OCI-LY7 (cell line): ENCODE data around the gene HEATR3. TPM values are rescaled to one million over a fixed set of nuclear protein-coding genes. Genes with fewer than 3 reads are reported as not detected.

Source experiments
- BruUV-seq: library from RNA; stranded (reverse); fragments of 400-500 nt; replicated peaks from 2 replicates; lab custom pipeline; 2021; lab: Mats Ljungman, UMichigan
- CTCF ChIA-PET: fragments of 300-600 bp; sonication (Branson Sonifier 250); formaldehyde crosslinking; loops from one replicate; lab custom pipeline; 2022; ENCODE audit warnings: antibody characterized with exemption; ENCODE audit not compliant: unreplicated experiment; lab: Charles Lee
- POLR2A ChIA-PET: fragments of 300-600 bp; sonication (Branson Sonifier 250); formaldehyde crosslinking; loops from one replicate; lab custom pipeline; 2022; ENCODE audit warnings: antibody characterized with exemption; lab: Charles Lee
- DNase-seq: peaks from one replicate; pipeline ENCODE4 v3.0.0-alpha.2; 2015; ENCODE audit warnings: low spot score
- H2AFZ ChIP-seq: fragments of 200-600 bp; sonication (generic), shearing (Covaris generic); 2 replicates; pipeline ENCODE4 v1.6.1; 2014; ENCODE audit warnings: mild to moderate bottlenecking, antibody characterized with exemption, low read length, moderate library complexity
- H3K27ac ChIP-seq: fragments of 200-600 bp; sonication (generic); 2 replicates; pipeline ENCODE4 v1.5.1; 2014; ENCODE audit warnings: mixed run types, low read depth, mild to moderate bottlenecking, moderate library complexity, low read length, inconsistent platforms; ENCODE audit not compliant: poor library complexity, severe bottlenecking
- H3K36me3 ChIP-seq: fragments of 200-600 bp; sonication (generic); 2 replicates; pipeline ENCODE4 v1.6.1; 2014; ENCODE audit warnings: mild to moderate bottlenecking, antibody characterized with exemption, low read length, moderate library complexity, mixed read lengths; ENCODE audit not compliant: insufficient read depth
- H3K4me1 ChIP-seq: fragments of 200-600 bp; sonication (generic); 2 replicates; pipeline ENCODE4 v1.5.1; 2014; ENCODE audit warnings: mild to moderate bottlenecking, low read length; ENCODE audit not compliant: insufficient read depth, poor library complexity, severe bottlenecking
- H3K4me2 ChIP-seq: fragments of 200-600 bp; sonication (generic); 2 replicates; pipeline ENCODE4 v1.6.1; 2014; ENCODE audit warnings: mild to moderate bottlenecking, low read length
- H3K4me3 ChIP-seq: fragments of 200-600 bp; sonication (generic); 2 replicates; pipeline ENCODE4 v1.5.1; 2014; ENCODE audit warnings: mild to moderate bottlenecking, low read depth, low read length; ENCODE audit not compliant: poor library complexity, severe bottlenecking
- H3K79me2 ChIP-seq: fragments of 200-600 bp; sonication (generic); 2 replicates; pipeline ENCODE4 v1.6.1; 2016; ENCODE audit warnings: low read depth, mild to moderate bottlenecking, low read length, moderate library complexity, mixed read lengths; ENCODE audit not compliant: insufficient read depth
- H3K9me2 ChIP-seq: fragments of 200-600 bp; sonication (generic); 2 replicates; pipeline ENCODE4 v1.6.1; 2016; ENCODE audit warnings: mild to moderate bottlenecking, low read length, mixed read lengths; ENCODE audit not compliant: insufficient read depth
- H3K9me3 ChIP-seq: fragments of 200-600 bp; sonication (generic); 2 replicates; pipeline ENCODE4 v1.6.1; 2014; ENCODE audit warnings: mild to moderate bottlenecking, mixed run types, low read length, mixed read lengths
- H4K20me1 ChIP-seq: fragments of 200-600 bp; sonication (generic); 2 replicates; pipeline ENCODE4 v1.6.1; 2014; ENCODE audit warnings: mild to moderate bottlenecking, antibody characterized with exemption, low read length, moderate library complexity, mixed read lengths; ENCODE audit not compliant: insufficient read depth
- EZH2phosphoT487 ChIP-seq: fragments of 200-600 bp; sonication (generic); IDR thresholded peaks from 2 replicates; pipeline ENCODE4 v1.6.1; 2018; ENCODE audit warnings: low read depth, borderline replicate concordance, mild to moderate bottlenecking, mixed run types, antibody characterized with exemption, low read length, moderate library complexity, mixed read lengths
- intact Hi-C: fragments of 100-400 bp; cut with micrococcal nuclease; formaldehyde crosslinking; loops from one replicate; pipeline ENCODE4 v1.10.0; 2022; ENCODE audit not compliant: unreplicated experiment
- total RNA-seq, 2 experiments: library from RNA; depleted of rRNA in 1 of 2; stranded (reverse); fragments of >200 nt in 1 of 2; shearing (Covaris generic) in 1 of 2; gene quantifications; 2 replicates each; pipeline ENCODE4 v1.2.3, GENCODE V29; 2014 to 2022
- TF ChIP-seq, protein P1 (sequence below): fragments of 200-600 bp; sonication (generic); conservative IDR thresholded peaks from 2 replicates; pipeline ENCODE4 v1.5.1; 2014; ENCODE audit warnings: mild to moderate bottlenecking, antibody characterized with exemption, low read length, moderate library complexity, mixed read lengths

Gene HEATR3
- total RNA-seq, 2 experiments from 2014 or later: 34.2 to 50.6 TPM

- no peaks in the 10 kb centered on the region for H3K9me2 ChIP-seq
- DNase-seq: no peak
- no peaks in the 10 kb centered on the region for H4K20me1 ChIP-seq
- ChIA-PET CTCF (no interaction called here), POLR2A (no interaction called here)
- no peak overlapping the region for H2AFZ ChIP-seq
- no peaks in the 10 kb centered on the region for H3K9me3 ChIP-seq
- intact Hi-C loops: no loop called here
- no peaks in the 10 kb centered on the region for H3K4me1 ChIP-seq
- no peaks in the 10 kb centered on the region for H3K79me2 ChIP-seq
- no peak overlapping the region for H3K27ac ChIP-seq
- H3K4me3 ChIP-seq: no peak overlapping the region
- no peaks in the 10 kb centered on the region for H3K36me3 ChIP-seq
- H3K4me2 ChIP-seq: no peak overlapping the region
- no TSS peak for BruUV-seq
- TF ChIP-seq, protein P1, sequence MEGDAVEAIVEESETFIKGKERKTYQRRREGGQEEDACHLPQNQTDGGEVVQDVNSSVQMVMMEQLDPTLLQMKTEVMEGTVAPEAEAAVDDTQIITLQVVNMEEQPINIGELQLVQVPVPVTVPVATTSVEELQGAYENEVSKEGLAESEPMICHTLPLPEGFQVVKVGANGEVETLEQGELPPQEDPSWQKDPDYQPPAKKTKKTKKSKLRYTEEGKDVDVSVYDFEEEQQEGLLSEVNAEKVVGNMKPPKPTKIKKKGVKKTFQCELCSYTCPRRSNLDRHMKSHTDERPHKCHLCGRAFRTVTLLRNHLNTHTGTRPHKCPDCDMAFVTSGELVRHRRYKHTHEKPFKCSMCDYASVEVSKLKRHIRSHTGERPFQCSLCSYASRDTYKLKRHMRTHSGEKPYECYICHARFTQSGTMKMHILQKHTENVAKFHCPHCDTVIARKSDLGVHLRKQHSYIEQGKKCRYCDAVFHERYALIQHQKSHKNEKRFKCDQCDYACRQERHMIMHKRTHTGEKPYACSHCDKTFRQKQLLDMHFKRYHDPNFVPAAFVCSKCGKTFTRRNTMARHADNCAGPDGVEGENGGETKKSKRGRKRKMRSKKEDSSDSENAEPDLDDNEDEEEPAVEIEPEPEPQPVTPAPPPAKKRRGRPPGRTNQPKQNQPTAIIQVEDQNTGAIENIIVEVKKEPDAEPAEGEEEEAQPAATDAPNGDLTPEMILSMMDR: no peak
- TF ChIP-seq EZH2phosphoT487: no peak
Measured at GRCh38 chr16:50058091-50058771, 7.5 kb upstream of the HEATR3 start.

- H3K9me3 ChIP-seq: no peaks in the 10 kb centered on the region
- no TSS peak for BruUV-seq
- H3K4me2 ChIP-seq: no peak overlapping the region
- no peak overlapping the region for H3K27ac ChIP-seq
- H3K4me3 ChIP-seq: no peak overlapping the region
- no peaks in the 10 kb centered on the region for H3K9me2 ChIP-seq
- H2AFZ ChIP-seq: no peak overlapping the region
- no peaks in the 10 kb centered on the region for H4K20me1 ChIP-seq
- TF ChIP-seq, protein P1: no peak
- no peak for TF ChIP-seq EZH2phosphoT487
- intact Hi-C loops: no loop called here
- no peaks in the 10 kb centered on the region for H3K4me1 ChIP-seq
- ChIA-PET CTCF (no interaction called here), POLR2A (no interaction called here)
- no peak for DNase-seq
- H3K36me3 ChIP-seq: no peaks in the 10 kb centered on the region
- H3K79me2 ChIP-seq: no peaks in the 10 kb centered on the region
Measured at GRCh38 chr16:50059111-50059510, 6.7 kb upstream of the HEATR3 start.

GRCh38 chr16:50059669-50060068 lies 6.1 kb upstream of the HEATR3 start:
- no peak for TF ChIP-seq EZH2phosphoT487
- TF ChIP-seq, protein P1: no peak
- H3K79me2 ChIP-seq: no peaks in the 10 kb centered on the region
- POLR2A ChIA-PET: interaction anchor here (0.6 to 0.7 kb wide), 2 partner anchors 37 to 46 kb away, joined by 3 to 4 read pairs; no protein-coding TSS in a partner anchor
- no peaks in the 10 kb centered on the region for H3K4me1 ChIP-seq
- no peak overlapping the region for H3K4me2 ChIP-seq
- intact Hi-C loops: loop anchor here (10.0 kb wide), 1 partner anchor 305 kb away; the partner anchor contains the start of gene BRD7
- no peaks in the 10 kb centered on the region for H3K9me2 ChIP-seq
- H3K36me3 ChIP-seq: no peaks in the 10 kb centered on the region
- CTCF ChIA-PET: no interaction called here
- no peaks in the 10 kb centered on the region for H3K9me3 ChIP-seq
- no peak overlapping the region for H2AFZ ChIP-seq
- H4K20me1 ChIP-seq: no peaks in the 10 kb centered on the region
- BruUV-seq: no TSS peak
- no peak overlapping the region for H3K4me3 ChIP-seq
- no peak for DNase-seq
- H3K27ac ChIP-seq: no peak overlapping the region
